IMR-90 (cell line): Measurements from ENCODE around the gene PRAC2. TPM values are rescaled to one million over a fixed set of nuclear protein-coding genes. Genes with fewer than 3 reads are reported as not detected.

Experiments
- ATAC-seq: fragments of 200-7000 bp; cut with Tn5 transposase; 2 replicates; pipeline ENCODE4 v1.9.1; 2020; ENCODE audit warnings: low read depth, mild to moderate bottlenecking, moderate library complexity
- BruUV-seq: library from RNA; stranded (reverse); fragments of 400-500 nt; replicated peaks from 2 replicates; lab custom pipeline; 2021; lab: Mats Ljungman, UMichigan
- CTCF ChIA-PET: fragments of 300-600 bp; formaldehyde crosslinking; extraction: SDS; loops from one replicate; lab custom pipeline; 2021; ENCODE audit warnings: antibody characterized with exemption; lab: Yijun Ruan, JAX
- POLR2A ChIA-PET: fragments of 300-600 bp; sonication (Branson Sonifier 250); formaldehyde crosslinking; loops from one replicate; lab custom pipeline; 2022; ENCODE audit warnings: antibody characterized with exemption; ENCODE audit not compliant: unreplicated experiment; lab: Charles Lee
- DNase-seq: peaks from one replicate; pipeline ENCODE4 v3.0.0; 2013
- H2AFZ ChIP-seq: replicated peaks from 2 replicates; pipeline ENCODE3; 2013; ENCODE audit warnings: low read length, mild to moderate bottlenecking; ENCODE audit not compliant: poor library complexity
- H2AK5ac ChIP-seq: 2 replicates; pipeline ENCODE4 v1.6.1; 2013; ENCODE audit warnings: low read depth, low read length, inconsistent platforms
- H2AK9ac ChIP-seq: replicated peaks from 2 replicates; pipeline ENCODE3; 2013; ENCODE audit warnings: mild to moderate bottlenecking, low read depth, low read length, moderate library complexity; ENCODE audit not compliant: poor library complexity
- H2BK120ac ChIP-seq: 2 replicates; pipeline ENCODE4 v1.6.1; 2013; ENCODE audit warnings: low read depth, low read length, inconsistent platforms
- H2BK15ac ChIP-seq: 3 replicates; pipeline ENCODE4 v1.6.1; 2013; ENCODE audit warnings: low read depth, low read length, inconsistent platforms
- H2BK20ac ChIP-seq: 2 replicates; pipeline ENCODE4 v1.6.1; 2013; ENCODE audit warnings: low read depth, mild to moderate bottlenecking, inconsistent platforms, low read length, moderate library complexity
- H2BK5ac ChIP-seq: 2 replicates; pipeline ENCODE4 v1.6.1; 2013; ENCODE audit warnings: mild to moderate bottlenecking, low read depth, low read length, inconsistent platforms; ENCODE audit not compliant: poor library complexity, severe bottlenecking
- H3K14ac ChIP-seq: replicated peaks from 2 replicates; pipeline ENCODE4 v1.6.1; 2013; ENCODE audit warnings: low read depth, low read length, inconsistent platforms
- H3K18ac ChIP-seq: 2 replicates; pipeline ENCODE4 v1.6.1; 2013; ENCODE audit warnings: low read depth, low read length, control low read depth
- H3K23ac ChIP-seq: 2 replicates; pipeline ENCODE4 v1.6.1; 2013; ENCODE audit warnings: low read depth, low read length, inconsistent platforms
- H3K27ac ChIP-seq: 2 replicates; pipeline ENCODE4 v1.5.1; 2013; ENCODE audit warnings: mild to moderate bottlenecking, control low read depth, low read length; ENCODE audit not compliant: insufficient read depth
- H3K27me3 ChIP-seq: 2 replicates; pipeline ENCODE4 v1.6.1; 2013; ENCODE audit warnings: low read length; ENCODE audit not compliant: control insufficient read depth, insufficient read depth
- H3K36me3 ChIP-seq: 2 replicates; pipeline ENCODE4 v1.6.1; 2013; ENCODE audit warnings: low read length, mixed read lengths; ENCODE audit not compliant: control insufficient read depth, insufficient read depth
- H3K4ac ChIP-seq: 2 replicates; pipeline ENCODE4 v1.6.1; 2013; ENCODE audit warnings: low read depth, low read length, inconsistent platforms
- H3K4me1 ChIP-seq: 2 replicates; pipeline ENCODE4 v1.6.1; 2013; ENCODE audit warnings: low read length, mixed read lengths; ENCODE audit not compliant: control insufficient read depth, insufficient read depth
- H3K4me2 ChIP-seq: 2 replicates; pipeline ENCODE4 v1.6.1; 2013; ENCODE audit warnings: low read depth, mild to moderate bottlenecking, control low read depth, low read length, moderate library complexity
- H3K4me3 ChIP-seq: 2 replicates; pipeline ENCODE4 v1.5.1; 2013; ENCODE audit warnings: low read depth, mild to moderate bottlenecking, control low read depth, low read length, moderate library complexity; ENCODE audit not compliant: insufficient read depth
- H3K56ac ChIP-seq: 2 replicates; pipeline ENCODE4 v1.6.1; 2013; ENCODE audit warnings: low read length, inconsistent platforms; ENCODE audit not compliant: insufficient read depth; ENCODE audit errors: extremely low read depth
- H3K79me1 ChIP-seq, 2 experiments: 2 replicates each; pipeline ENCODE4 v1.6.1; 2013; ENCODE audit warnings: low read length in 2 of 2, inconsistent platforms in 1 of 2, low read depth in 1 of 2
- H3K9ac ChIP-seq: 2 replicates; pipeline ENCODE4 v1.6.1; 2013; ENCODE audit warnings: low read depth, low read length, control low read depth
- H3K9me1 ChIP-seq: 2 replicates; pipeline ENCODE4 v1.6.1; 2013; ENCODE audit warnings: low read length, inconsistent platforms; ENCODE audit not compliant: insufficient read depth
- H3K9me3 ChIP-seq: 2 replicates; pipeline ENCODE4 v1.6.1; 2013; ENCODE audit warnings: low read length; ENCODE audit not compliant: control insufficient read depth, insufficient read depth
- H4K20me1 ChIP-seq: 2 replicates; pipeline ENCODE4 v1.6.1; 2013; ENCODE audit warnings: low read length, inconsistent platforms; ENCODE audit not compliant: insufficient read depth
- H4K5ac ChIP-seq: 2 replicates; pipeline ENCODE4 v1.6.1; 2013; ENCODE audit warnings: mild to moderate bottlenecking, low read depth, low read length, control low read depth
- H4K8ac ChIP-seq, 2 experiments: 2 replicates each; pipeline ENCODE4 v1.6.1; 2013; ENCODE audit warnings: low read depth in 2 of 2, low read length in 2 of 2, control low read depth in 1 of 2, inconsistent platforms in 1 of 2
- H4K91ac ChIP-seq: 2 replicates; pipeline ENCODE4 v1.6.1; 2013; ENCODE audit warnings: low read depth, low read length, inconsistent platforms; ENCODE audit not compliant: insufficient read depth
- CEBPB ChIP-seq: IDR thresholded peaks from 2 replicates; pipeline ENCODE4 v1.6.1; 2012; ENCODE audit warnings: low read depth, low read length, improper control_type of control experiment
- FOS ChIP-seq: fragments of 150-350 bp; IDR thresholded peaks from 2 replicates; pipeline ENCODE4 v1.6.1; 2016; ENCODE audit warnings: low read depth, low read length
- MAFK ChIP-seq: IDR thresholded peaks from 2 replicates; pipeline ENCODE4 v1.6.1; 2012; ENCODE audit warnings: low read depth, low read length, improper control_type of control experiment
- WGBS, 2 experiments: methylation state at CpG; one replicate each; pipeline versions ENCODE4 v1.1.5 to v1.1.7; 2013; ENCODE audit warnings: missing lambda C conversion rate in 2 of 2; ENCODE audit not compliant: insufficient read length in 1 of 2; ENCODE audit errors: extremely low coverage in 2 of 2; 5-methylcytosine and 5-hydroxymethylcytosine counted together
- dilution Hi-C: fragments of 300-500 bp; cut with HindIII; formaldehyde crosslinking; loops from one replicate; pipeline ENCODE4 v1.14.3; 2018; ENCODE audit warnings: low sequenced_read_pairs; ENCODE audit not compliant: unreplicated experiment
- in situ Hi-C: fragments of 300-500 bp; cut with MboI; formaldehyde crosslinking; loops from 3 replicates; pipeline ENCODE4 v1.14.3; 2019; ENCODE audit warnings: low sequenced_read_pairs, inconsistent platforms, mixed read lengths
- intact Hi-C: fragments of 100-400 bp; cut with micrococcal nuclease; formaldehyde crosslinking; loops from 2 replicates; pipeline ENCODE4 v1.10.0; 2022
- polyA plus RNA-seq, 3 experiments: library from polyadenylated mRNA; depleted of rRNA; stranded (reverse); fragments of >200 nt; gene quantifications; 2 replicates each; pipeline ENCODE4 v1.2.3, GENCODE V29; 2012; ENCODE audit warnings: low replicate concordance in 1 of 3
- total RNA-seq: library from RNA; depleted of rRNA; stranded (reverse); fragments of >200 nt; gene quantifications from 2 replicates; pipeline ENCODE4 v1.2.3, GENCODE V29; 2012

Gene PRAC2
- total and polyA plus RNA-seq, 2 of the 4 experiments (the other 2 are of a cell fraction) = not detected

- Histone ChIP-seq H2AFZ (no peak overlapping the region), H4K5ac (no peak overlapping the region), H3K23ac (no peak overlapping the region), H2BK20ac (no peak overlapping the region), H3K4me2 (no peak overlapping the region), H2BK15ac (no peak overlapping the region), H3K36me3 (no peaks in the 10 kb centered on the region), H2BK5ac (no peak overlapping the region), H3K56ac (no peak overlapping the region), H3K27ac (no peak overlapping the region), H3K18ac (no peak overlapping the region), H3K4me1 (no peaks in the 10 kb centered on the region), H4K91ac (no peak overlapping the region), H3K79me1 (no peaks in the 10 kb centered on the region), H2BK120ac (no peak overlapping the region), H3K9me3 (peaks cover 7% of the 10 kb centered on the region), H3K4me3 (no peak overlapping the region), H2AK9ac (no peak overlapping the region), H4K8ac (no peak overlapping the region), H3K4ac (no peak overlapping the region), H3K14ac (no peak overlapping the region), H2AK5ac (no peak overlapping the region), H3K9me1 (no peaks in the 10 kb centered on the region), H3K9ac (no peak overlapping the region), H3K27me3 (peaks cover 95% of the 10 kb centered on the region), H4K20me1 (no peaks in the 10 kb centered on the region)
- TF ChIP-seq CEBPB (no peak), MAFK (no peak), FOS (no peak)
- intact Hi-C loops (no loop called here), dilution Hi-C loops (no loop called here), in situ Hi-C loops (loop anchor here (10.0 kb wide), 1 partner anchor 50 kb away; no protein-coding TSS in a partner anchor)
- 7% methylated on average over 3 of the region's 14 CpGs; no CpG with 5 or more reads in 1 of the 2 experiments for WGBS, 2 experiments
- ChIA-PET POLR2A (no interaction called here), CTCF (interaction anchor here (0.8 kb wide), 1 partner anchor 12 kb away, joined by 3 read pairs; no protein-coding TSS in a partner anchor)
- BruUV-seq = no TSS peak
- ATAC-seq = no peak
- DNase-seq = no peak
These were observed 11.5 kb downstream of the PRAC2 start for GRCh38 chr17:48734333-48735061.
